Fibroblast of peridontal ligament (primary cell): ENCODE data around the gene EHMT1.
A peak's percentile ranks its signal among the peaks of the same experiment; 100 is the strongest.
"Not testable (repeated sequence)": the region's sequence is repeated elsewhere in the genome, so short reads cannot be mapped to it uniquely, and the experiment has no call there.

Experiments
- DNase-seq: peaks from one replicate; pipeline ENCODE4 v3.0.0-alpha.2; 2010; ENCODE audit errors: extremely low read depth

The EHMT1 gene

DNA sequence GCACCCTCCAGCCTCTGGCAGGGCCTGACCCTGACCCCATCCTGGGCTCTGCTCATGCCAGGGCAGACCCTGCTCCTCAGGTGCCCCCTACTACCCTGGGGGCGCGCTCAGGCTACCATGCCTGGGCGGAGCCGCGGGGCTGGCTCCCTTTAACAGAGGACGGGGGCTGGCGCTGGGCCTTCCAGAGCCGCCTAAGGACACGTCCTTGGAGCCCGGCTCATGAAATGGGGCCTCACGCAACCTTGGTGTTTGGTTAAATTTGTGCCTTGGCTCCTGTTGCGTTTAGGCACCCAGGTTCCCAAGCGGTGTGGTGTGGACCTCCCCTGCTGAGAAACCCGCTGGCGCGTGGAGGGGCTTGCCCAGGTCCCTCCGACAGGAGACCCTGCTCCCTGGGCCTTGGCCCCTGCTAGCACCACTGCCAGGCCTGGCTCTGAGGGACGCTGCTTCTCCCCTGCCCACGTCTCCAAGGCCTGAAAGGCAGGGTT, 3.4 kb upstream of the EHMT1 start:
- DNase-seq, result no peak

DNA sequence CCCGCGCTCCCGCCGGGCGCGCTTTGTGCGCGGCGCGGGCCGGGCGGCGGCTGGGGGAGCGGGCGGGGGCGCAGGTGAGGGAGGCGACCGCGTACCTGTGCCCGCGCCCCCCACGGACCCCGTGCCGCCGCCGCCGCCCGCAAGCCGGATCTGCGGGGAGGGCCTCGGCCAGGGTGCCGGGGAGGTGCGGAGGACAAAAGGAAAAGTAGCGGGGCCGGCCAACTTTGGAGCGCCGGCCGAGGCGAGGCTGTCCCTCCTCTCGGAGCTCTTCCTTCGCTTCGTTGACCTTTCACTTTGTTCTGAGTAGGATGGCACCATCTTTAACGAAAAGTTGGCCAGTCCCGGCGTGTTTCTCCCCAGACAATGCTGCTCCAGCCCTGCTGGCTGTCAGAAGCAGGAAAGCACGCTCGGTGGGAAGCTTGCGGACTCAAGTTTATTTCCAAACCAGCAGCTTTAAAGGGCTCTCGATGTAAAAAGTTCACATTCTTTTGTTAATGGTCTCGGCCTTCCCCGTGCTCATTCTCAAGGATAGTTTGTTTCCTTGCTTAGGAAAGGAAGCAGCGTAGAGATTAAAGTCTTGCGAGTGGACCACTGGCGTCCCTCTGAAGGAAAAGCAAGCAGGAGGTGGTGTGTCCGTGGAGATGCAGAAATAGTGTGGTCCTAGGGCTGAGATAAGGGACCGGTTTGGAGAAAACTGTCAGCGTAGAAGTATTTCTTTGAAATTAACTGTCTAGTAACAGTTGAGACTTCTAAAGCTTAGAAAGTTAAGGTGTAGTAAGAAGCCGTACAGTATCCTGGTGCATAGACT, 639 bp downstream of the EHMT1 start:
- peak; percentile 56 for DNase-seq

- no peak for DNase-seq
These were observed 1.2 kb downstream of the EHMT1 start for GRCh38 chr9:137620048-137620405.

GRCh38 chr9:137620581-137620980, 1.8 kb downstream of the EHMT1 start:
- DNase-seq, result no peak

DNA sequence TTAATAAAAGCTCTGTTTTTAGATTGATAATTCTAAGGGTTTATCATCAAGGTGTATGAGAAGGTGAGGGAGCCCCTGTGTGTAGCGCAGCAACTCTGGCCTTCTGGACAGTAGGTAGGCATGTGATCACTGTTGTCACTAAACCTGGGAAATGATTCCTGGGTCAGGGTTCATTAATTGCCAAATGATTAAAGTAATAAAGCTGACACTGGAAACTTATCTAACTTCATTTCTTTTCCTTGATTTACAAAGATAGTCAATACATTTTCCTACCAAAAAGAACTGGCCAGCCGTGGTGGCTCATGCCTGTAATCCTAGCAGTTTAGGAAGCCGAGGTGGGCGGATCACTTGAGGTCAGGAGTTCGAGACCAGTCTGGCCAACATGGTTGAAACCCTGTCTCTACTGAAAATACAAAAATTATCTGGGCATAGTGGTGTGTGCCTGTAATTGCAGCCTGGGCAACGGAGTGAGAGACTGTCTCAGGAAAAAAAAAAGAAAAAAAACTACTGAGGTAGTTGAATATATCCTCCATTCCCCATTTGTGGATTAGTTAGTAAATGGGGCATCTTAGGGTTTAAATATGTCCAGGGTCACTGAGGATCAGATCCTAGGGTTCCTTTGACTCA, 2.4 kb downstream of the EHMT1 start:
- DNase-seq, result peak; percentile 23

- not testable (repeated sequence) for DNase-seq
These were observed 3.4 kb downstream of the EHMT1 start for GRCh38 chr9:137622211-137622610.

DNA sequence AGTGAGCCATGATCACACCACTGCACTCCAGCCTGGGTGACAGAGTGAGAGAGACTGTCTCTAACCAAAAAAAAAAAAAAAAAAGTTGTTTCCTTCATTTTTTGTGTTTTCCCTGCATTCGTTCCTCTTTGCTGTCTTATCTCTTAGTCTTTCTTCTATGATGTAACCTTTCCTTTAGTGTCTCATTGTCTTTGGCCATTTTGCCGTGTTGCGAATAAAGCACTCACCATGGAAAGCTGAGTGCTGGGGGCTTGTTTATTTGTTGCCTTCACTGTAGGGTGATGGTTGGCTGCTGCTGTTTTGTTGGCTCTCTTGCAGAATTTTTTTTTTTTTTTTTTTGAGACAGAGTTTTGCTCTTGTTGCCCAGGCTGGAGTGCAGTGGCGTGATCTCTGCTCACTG, 7.7 kb downstream of the EHMT1 start:
- DNase-seq, result no peak

DNA sequence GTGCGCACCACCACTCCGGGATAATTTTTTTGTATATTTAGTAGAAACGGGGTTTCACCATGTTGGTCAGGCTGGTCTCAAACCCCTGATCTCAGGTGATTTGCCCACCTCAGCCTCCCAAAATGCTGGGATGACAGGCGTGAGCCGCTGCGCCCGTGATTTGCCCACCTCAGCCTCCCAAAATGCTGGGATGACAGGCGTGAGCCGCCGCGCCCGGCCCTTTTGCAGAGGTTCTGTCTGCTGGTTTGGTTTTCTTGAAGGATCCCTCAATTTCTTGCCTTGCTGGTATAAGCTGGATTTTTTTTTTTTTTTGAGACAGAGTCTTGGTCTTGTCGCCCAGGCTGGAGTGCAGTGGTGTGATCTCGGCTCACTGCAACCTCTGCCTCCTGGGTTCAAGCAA, 8.6 kb downstream of the EHMT1 start:
- not testable (repeated sequence) for DNase-seq

DNA sequence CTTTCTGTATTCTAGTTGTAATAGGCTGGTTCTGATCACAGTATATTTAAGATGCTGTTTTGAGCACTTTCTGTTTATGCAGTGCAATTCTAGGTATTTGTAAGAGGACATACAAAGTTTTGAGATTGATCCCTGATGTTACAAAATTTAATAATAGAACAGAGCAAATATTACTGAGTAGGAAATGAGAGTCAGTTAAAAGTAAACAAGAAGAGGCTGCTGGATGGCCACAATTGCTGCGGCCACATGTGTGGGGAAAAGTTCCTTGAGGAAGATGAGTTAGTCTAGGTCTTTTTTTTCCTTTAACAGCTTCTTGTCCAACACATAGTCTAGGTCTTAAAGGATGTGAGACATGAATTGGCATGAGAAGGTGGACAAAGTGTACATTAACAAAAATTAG, 11.3 kb downstream of the EHMT1 start:
- DNase-seq, result peak; percentile 22

DNA sequence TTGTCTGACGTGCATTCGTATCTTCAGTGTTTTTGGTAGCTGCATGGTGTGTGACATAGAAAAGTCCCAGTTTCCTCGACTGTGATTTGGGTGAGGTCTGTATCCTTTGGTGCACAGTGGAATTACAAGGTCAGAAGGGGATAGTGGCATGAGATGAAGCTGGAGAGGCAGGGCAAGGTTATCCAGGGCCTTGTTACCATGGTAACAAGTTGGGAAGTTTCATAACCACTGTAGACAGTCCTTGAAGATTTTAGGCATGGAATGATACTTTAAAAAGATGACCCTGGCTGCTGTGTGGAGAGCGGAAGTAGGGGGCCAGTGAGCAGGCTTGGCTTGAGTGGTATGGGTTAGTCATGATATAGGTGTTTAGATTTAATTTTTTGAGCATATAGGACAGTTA, 11.9 kb downstream of the EHMT1 start:
- peak; percentile 36 for DNase-seq

- no peak for DNase-seq
These were observed 12.8 kb downstream of the EHMT1 start for GRCh38 chr9:137631345-137632229.

GRCh38 chr9:137632230-137633161, 13.7 kb downstream of the EHMT1 start:
- peak; percentile 35 for DNase-seq

DNA sequence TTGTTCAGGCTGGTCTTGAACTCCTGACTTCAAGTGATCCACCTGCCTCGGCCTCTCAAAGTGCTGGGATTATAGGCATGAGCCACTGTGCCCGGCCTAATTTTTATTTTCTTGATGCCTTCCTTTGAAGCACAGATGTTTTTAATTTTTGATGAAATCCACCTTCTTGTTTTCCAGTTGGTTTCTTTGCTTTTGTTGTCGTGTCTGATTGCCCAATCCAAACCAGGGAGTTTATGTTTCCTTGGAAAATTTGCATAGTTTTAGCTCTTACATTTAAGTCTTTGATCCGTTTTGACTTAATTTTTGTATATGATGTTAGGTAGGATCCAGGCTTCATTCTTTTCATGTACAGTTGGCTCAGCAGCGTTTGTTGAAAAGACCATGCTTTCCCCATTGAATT, 15.2 kb downstream of the EHMT1 start:
- peak; percentile 56 for DNase-seq

DNA sequence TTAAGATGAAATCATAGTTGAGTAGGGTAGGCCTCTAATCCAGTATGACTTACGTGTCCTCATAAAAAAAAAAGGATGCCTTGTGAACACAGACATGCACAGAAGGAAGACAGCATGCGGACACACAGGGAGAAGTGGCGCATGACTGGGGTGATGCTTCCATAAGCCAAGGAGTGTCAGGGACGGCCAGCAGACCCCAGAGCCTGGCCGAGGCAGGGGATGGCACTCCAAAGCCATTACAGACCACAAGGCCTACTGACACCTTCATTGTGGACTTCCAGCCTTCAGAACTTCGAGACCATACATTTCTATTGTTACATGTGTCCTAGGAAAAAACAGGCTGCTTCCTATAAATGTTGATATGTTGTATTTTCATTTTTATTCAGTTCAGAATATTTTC, 19.9 kb downstream of the EHMT1 start:
- no peak for DNase-seq

- DNase-seq, result peak; percentile 57
These were observed 20.7 kb downstream of the EHMT1 start for GRCh38 chr9:137639303-137640051.

DNA sequence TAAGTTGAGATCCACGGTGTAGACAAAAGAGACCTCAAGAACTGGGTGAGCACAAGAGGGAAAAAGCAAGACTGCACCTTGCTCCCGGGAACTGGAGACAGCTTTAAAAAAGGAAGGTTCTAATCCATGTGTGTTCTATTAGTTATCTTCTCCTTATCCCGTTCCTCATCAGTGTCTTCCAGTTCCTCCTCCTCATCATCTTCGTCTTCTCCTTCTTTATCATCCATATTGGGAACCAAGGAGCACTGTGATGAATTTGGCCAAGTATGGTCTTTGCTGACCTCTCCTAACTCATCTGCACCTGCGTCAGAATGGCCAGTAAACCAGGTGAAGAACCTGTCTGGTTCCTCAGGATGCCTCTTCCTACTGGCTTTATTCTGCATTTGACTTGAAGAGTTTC, 22.1 kb downstream of the EHMT1 start:
- no peak for DNase-seq

GRCh38 chr9:137642118-137642601, 23.4 kb downstream of the EHMT1 start:
- no peak for DNase-seq

- DNase-seq, result no peak
These were observed 24.1 kb downstream of the EHMT1 start for GRCh38 chr9:137642892-137643291.

DNA sequence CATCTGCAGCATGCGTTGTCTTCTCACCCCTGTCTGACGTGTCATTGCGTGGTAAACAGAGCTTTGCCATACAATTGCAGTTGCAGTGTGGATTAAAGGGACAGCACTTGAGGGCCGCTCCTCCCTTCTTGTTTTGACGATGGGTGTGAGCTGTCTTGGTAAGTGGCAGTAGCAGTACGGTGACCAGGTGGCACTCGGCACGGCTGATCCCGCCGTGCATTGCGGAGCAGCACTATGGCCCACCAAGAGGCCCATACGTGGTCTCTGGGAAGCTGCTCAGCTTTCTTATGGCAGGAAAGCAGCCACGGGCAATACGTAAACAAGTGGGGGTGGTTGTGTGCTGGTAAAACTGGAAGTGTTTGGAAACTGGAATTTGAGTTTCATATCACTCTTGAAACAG, 25.1 kb downstream of the EHMT1 start:
- no peak for DNase-seq

DNA sequence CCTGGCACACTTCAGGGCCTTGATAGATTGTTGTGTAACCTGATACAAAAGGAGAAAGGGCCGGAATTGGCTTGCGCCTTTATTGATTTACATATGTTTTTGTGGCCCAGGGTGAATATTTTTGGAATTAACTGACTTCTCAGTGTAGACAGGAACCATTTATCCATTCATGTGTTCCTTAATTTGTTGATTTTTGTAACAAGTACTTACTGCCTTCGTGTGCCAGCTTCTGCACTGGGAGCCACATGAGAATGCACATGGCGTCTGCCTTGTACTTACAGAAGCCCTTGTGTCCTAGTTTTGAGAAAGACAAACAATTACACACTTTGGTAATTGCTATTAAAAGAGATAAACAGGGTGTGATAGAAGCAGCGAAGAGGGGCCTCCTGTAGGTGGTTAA, 26.4 kb downstream of the EHMT1 start:
- no peak for DNase-seq
